GM12892 (cell line): Measurements from ENCODE around the gene TYROBP.

Source experiments
- POLR2A ChIP-seq: IDR thresholded peaks from 2 replicates; pipeline ENCODE4 v1.6.1; 2011; ENCODE audit warnings: low read depth, low read length, control low read depth
- POLR2AphosphoS5 ChIP-seq: IDR thresholded peaks from 2 replicates; pipeline ENCODE4 v1.6.1; 2011; ENCODE audit warnings: low read depth, low read length, control low read depth
- TAF1 ChIP-seq: IDR thresholded peaks from 2 replicates; pipeline ENCODE4 v1.6.1; 2011; ENCODE audit warnings: low read depth, mild to moderate bottlenecking, control low read depth, low read length, borderline replicate concordance

GRCh38 chr19:35936738-35937268 lies 28.7 kb upstream of the TYROBP start:
- TF ChIP-seq POLR2AphosphoS5 (no peak), POLR2A (no peak), TAF1 (no peak)
